CD4-positive, alpha-beta memory T cell (primary cell): ENCODE results near the gene ZNF286A. TPM values are rescaled to one million over a fixed set of nuclear protein-coding genes. Genes with fewer than 3 reads are reported as not detected.
"Not testable (repeated sequence)": the region's sequence is repeated elsewhere in the genome, so short reads cannot be mapped to it uniquely, and the experiment has no call there.

Source experiments
- CTCF ChIA-PET: fragments of 350-600 bp; sonication (Branson Sonifier 250); formaldehyde crosslinking; loops from one replicate; lab custom pipeline; 2021; ENCODE audit warnings: inconsistent platforms; ENCODE audit not compliant: partially characterized antibody; lab: Charles Lee
- POLR2A ChIA-PET: fragments of 350-600 bp; sonication (Branson Sonifier 250); formaldehyde crosslinking; loops from one replicate; lab custom pipeline; 2021; ENCODE audit not compliant: partially characterized antibody; lab: Charles Lee
- DNase-seq, 5 donors: peaks; one replicate each; pipeline versions ENCODE4 v3.0.0 to v3.0.0-alpha.2; 2020 to 2022; ENCODE audit warnings: mixed read lengths in 1 of 5
- H3K27ac ChIP-seq: one replicate; pipeline ENCODE4 v1.7.0; 2013; ENCODE audit warnings: low read depth, low read length
- H3K27me3 ChIP-seq: 2 replicates; pipeline ENCODE4 v1.7.0; 2013; ENCODE audit warnings: mild to moderate bottlenecking, low read length, moderate library complexity; ENCODE audit not compliant: insufficient read depth
- H3K36me3 ChIP-seq: 2 replicates; pipeline ENCODE4 v1.7.0; 2013; ENCODE audit warnings: mild to moderate bottlenecking, low read length, moderate library complexity; ENCODE audit not compliant: insufficient read depth
- H3K4me1 ChIP-seq: 2 replicates; pipeline ENCODE4 v1.7.0; 2013; ENCODE audit warnings: mild to moderate bottlenecking, low read length, moderate library complexity; ENCODE audit not compliant: insufficient read depth
- H3K4me3 ChIP-seq, 2 donors: one replicate each; pipeline ENCODE4 v1.7.0; 2013; ENCODE audit warnings: low read length in 2 of 2, mild to moderate bottlenecking in 1 of 2
- H3K9me3 ChIP-seq, 2 donors: one replicate each; pipeline ENCODE4 v1.7.0; 2013; ENCODE audit warnings: low read length in 2 of 2, control low read depth in 1 of 2; ENCODE audit not compliant: control insufficient read depth in 1 of 2
- H3K27ac Mint-ChIP-seq, 7 donors: one replicate each; pipeline ENCODE4 v1.8.0; 2020 to 2021; ENCODE audit warnings: mixed read lengths in 7 of 7, mild to moderate bottlenecking in 6 of 7, inconsistent platforms in 3 of 7, moderate library complexity in 3 of 7
- H3K27me3 Mint-ChIP-seq, 2 donors: one replicate each; pipeline ENCODE4 v1.8.0; 2020 to 2021; ENCODE audit warnings: mixed read lengths in 2 of 2
- H3K36me3 Mint-ChIP-seq, 2 donors: one replicate each; pipeline ENCODE4 v1.8.0; 2020 to 2021; ENCODE audit warnings: mixed read lengths in 2 of 2, inconsistent platforms in 1 of 2, mild to moderate bottlenecking in 1 of 2
- H3K4me1 Mint-ChIP-seq, 4 donors: one replicate each; pipeline ENCODE4 v1.8.0; 2020 to 2021; ENCODE audit warnings: mixed read lengths in 4 of 4, mild to moderate bottlenecking in 1 of 4
- H3K4me3 Mint-ChIP-seq, 8 donors: one replicate each; pipeline ENCODE4 v1.8.0; 2020 to 2021; ENCODE audit warnings: mixed read lengths in 8 of 8, mild to moderate bottlenecking in 7 of 8, moderate library complexity in 6 of 8, inconsistent platforms in 3 of 8
- H3K9me3 Mint-ChIP-seq, 8 donors: one replicate each; pipeline ENCODE4 v1.8.0; 2020 to 2021; ENCODE audit warnings: mixed read lengths in 8 of 8, mild to moderate bottlenecking in 5 of 8, inconsistent platforms in 3 of 8, moderate library complexity in 1 of 8
- intact Hi-C: fragments of 100-400 bp; cut with micrococcal nuclease; formaldehyde crosslinking; loops from one replicate; pipeline ENCODE4 v1.15.1; 2023
- polyA plus RNA-seq, 2 donors: library from polyadenylated mRNA; unstranded; fragments of 300-500 nt; fragmentation: Illumina TruSeq; gene quantifications; one replicate each; pipeline ENCODE4 v1.2.3, GENCODE V29; 2021
- total RNA-seq, 2 experiments: library from RNA; stranded (reverse); gene quantifications; one replicate each; pipeline ENCODE4 v1.2.3, GENCODE V29; 2021

ZNF286A gene
- total and polyA plus RNA-seq, 4 experiments from 2014 or later, result 10.8 to 35.4 (median 21.9) TPM

- H3K36me3 ChIP-seq, H3K4me1 ChIP-seq, H3K27ac ChIP-seq, H3K4me3 ChIP-seq, CTCF ChIA-PET, DNase-seq, H3K27me3 ChIP-seq, intact Hi-C loops, H3K27me3 Mint-ChIP-seq, H3K27ac Mint-ChIP-seq, H3K4me3 Mint-ChIP-seq, H3K9me3 ChIP-seq, H3K36me3 Mint-ChIP-seq, H3K4me1 Mint-ChIP-seq, POLR2A ChIA-PET: not testable (repeated sequence)
- H3K9me3 Mint-ChIP-seq, result peaks cover 0 to 12% (median 7%) of the 10 kb centered on the region in 8 donors
Measured at GRCh38 chr17:15730535-15730934, 31.0 kb downstream of the ZNF286A start.

- intact Hi-C loops, H3K9me3 ChIP-seq, H3K36me3 ChIP-seq, H3K27ac ChIP-seq, H3K27me3 ChIP-seq, H3K4me3 ChIP-seq, H3K9me3 Mint-ChIP-seq, H3K27ac Mint-ChIP-seq, CTCF ChIA-PET, H3K27me3 Mint-ChIP-seq, H3K4me1 ChIP-seq, DNase-seq, H3K4me1 Mint-ChIP-seq, POLR2A ChIA-PET, H3K36me3 Mint-ChIP-seq, H3K4me3 Mint-ChIP-seq: not testable (repeated sequence)
Measured at GRCh38 chr17:15731900-15732299, 32.3 kb downstream of the ZNF286A start, which contains the start of gene TBC1D26. TSS of gene TBC1D26 (plus strand) at chr17:15732283. CDS start at chr17:15735349, 3,066 bp downstream.

GRCh38 chr17:15733174-15733789, 33.7 kb downstream of the ZNF286A start:
- not testable (repeated sequence) for H3K9me3 Mint-ChIP-seq

GRCh38 chr17:15736578-15736977, 37.0 kb downstream of the ZNF286A start:
- H3K9me3 ChIP-seq, H3K9me3 Mint-ChIP-seq, H3K27ac Mint-ChIP-seq, H3K27me3 Mint-ChIP-seq, H3K27ac ChIP-seq, H3K36me3 Mint-ChIP-seq, H3K27me3 ChIP-seq, H3K4me1 ChIP-seq, intact Hi-C loops, H3K4me3 ChIP-seq, CTCF ChIA-PET, H3K36me3 ChIP-seq, POLR2A ChIA-PET, H3K4me3 Mint-ChIP-seq, H3K4me1 Mint-ChIP-seq, DNase-seq: not testable (repeated sequence)

More at GRCh38 chr17:15733174-15733789, 33.7 kb downstream of the ZNF286A start:
- POLR2A ChIA-PET, H3K36me3 ChIP-seq, H3K9me3 ChIP-seq, H3K4me1 ChIP-seq, intact Hi-C loops, H3K4me3 ChIP-seq, DNase-seq, H3K4me3 Mint-ChIP-seq, H3K27ac Mint-ChIP-seq, H3K27me3 ChIP-seq, H3K27me3 Mint-ChIP-seq, CTCF ChIA-PET, H3K36me3 Mint-ChIP-seq, H3K27ac ChIP-seq, H3K4me1 Mint-ChIP-seq: not testable (repeated sequence)

GRCh38 chr17:15738066-15738465, 38.5 kb downstream of the ZNF286A start:
- intact Hi-C loops, result no loop called here

GRCh38 chr17:15739259-15739658, 39.7 kb downstream of the ZNF286A start:
- H3K9me3 ChIP-seq, H3K36me3 ChIP-seq, H3K9me3 Mint-ChIP-seq, H3K27me3 ChIP-seq, H3K27ac ChIP-seq, H3K4me3 ChIP-seq, H3K4me1 ChIP-seq, DNase-seq, intact Hi-C loops, H3K4me3 Mint-ChIP-seq, CTCF ChIA-PET, H3K27me3 Mint-ChIP-seq, H3K27ac Mint-ChIP-seq, H3K36me3 Mint-ChIP-seq, H3K4me1 Mint-ChIP-seq, POLR2A ChIA-PET: not testable (repeated sequence)

More at GRCh38 chr17:15738066-15738465, 38.5 kb downstream of the ZNF286A start:
- Mint-ChIP-seq H3K36me3 (no peaks in the 10 kb centered on the region), H3K9me3 (peaks cover 0 to 2% (median 0%) of the 10 kb centered on the region in 8 donors), H3K27me3 (peaks cover 2 to 3% of the 10 kb centered on the region in 2 donors), H3K4me3 (no peak overlapping the region), H3K4me1 (no peaks in the 10 kb centered on the region), H3K27ac (no peak overlapping the region)
- Histone ChIP-seq H3K4me3 (no peak overlapping the region), H3K4me1 (no peaks in the 10 kb centered on the region), H3K27ac (no peak overlapping the region), H3K9me3 (no peaks in the 10 kb centered on the region), H3K36me3 (no peaks in the 10 kb centered on the region), H3K27me3 (no peaks in the 10 kb centered on the region)
- ChIA-PET POLR2A (no interaction called here), CTCF (no interaction called here)
- no peak for DNase-seq

GRCh38 chr17:15740041-15740440, 40.5 kb downstream of the ZNF286A start:
- POLR2A ChIA-PET, H3K27ac ChIP-seq, CTCF ChIA-PET: not testable (repeated sequence)

More at GRCh38 chr17:15740041-15740440, 40.5 kb downstream of the ZNF286A start:
- H3K9me3 Mint-ChIP-seq, H3K27me3 Mint-ChIP-seq, H3K27me3 ChIP-seq, H3K4me3 Mint-ChIP-seq, H3K4me3 ChIP-seq, H3K36me3 Mint-ChIP-seq, intact Hi-C loops, H3K36me3 ChIP-seq, DNase-seq, H3K4me1 ChIP-seq, H3K9me3 ChIP-seq, H3K27ac Mint-ChIP-seq, H3K4me1 Mint-ChIP-seq: not testable (repeated sequence)
